GM12864 (cell line): ENCODE data around the gene SNAPC4.

Experiments used
- DNase-seq: peaks from one replicate; pipeline ENCODE4 v3.0.0-alpha.2; 2011; ENCODE audit warnings: low read depth
- H3K4me3 ChIP-seq: 2 replicates; pipeline ENCODE4 v1.5.1; 2011; ENCODE audit warnings: mild to moderate bottlenecking, low read depth, low read length, control low read depth
- CTCF ChIP-seq: IDR thresholded peaks from 2 replicates; pipeline ENCODE4 v1.5.1; 2011; ENCODE audit warnings: low read depth, mild to moderate bottlenecking, moderate library complexity, low read length, control low read depth, inconsistent platforms; ENCODE audit errors: missing control alignments

The SNAPC4 gene

DNA sequence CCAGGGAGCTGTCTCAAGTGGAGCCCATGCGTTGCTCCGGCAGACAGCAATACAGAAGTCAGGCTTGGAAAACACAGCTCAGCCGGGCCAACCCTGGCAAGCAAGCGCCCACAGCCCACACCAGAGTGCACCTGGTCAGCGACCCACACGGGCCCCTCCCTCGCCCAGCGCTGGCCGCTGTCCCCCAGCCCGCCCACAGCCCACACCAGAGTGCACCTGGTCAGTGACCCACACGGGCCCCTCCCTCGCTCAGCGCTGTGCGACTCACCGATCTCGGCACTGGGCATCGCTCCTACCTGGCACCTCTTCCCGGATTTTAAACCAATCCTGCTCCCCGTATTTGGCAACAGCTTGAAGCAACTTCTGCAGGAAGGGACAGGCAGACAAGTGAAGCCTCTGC is 12.8 kb downstream of the SNAPC4 start:
- DNase-seq: no peak
- H3K4me3 ChIP-seq: no peak overlapping the region
- TF ChIP-seq CTCF: no peak

GRCh38 chr9:136386018-136386417 is 14.0 kb downstream of the SNAPC4 start:
- no peak for DNase-seq
- no peak overlapping the region for H3K4me3 ChIP-seq
- TF ChIP-seq CTCF: no peak

DNA sequence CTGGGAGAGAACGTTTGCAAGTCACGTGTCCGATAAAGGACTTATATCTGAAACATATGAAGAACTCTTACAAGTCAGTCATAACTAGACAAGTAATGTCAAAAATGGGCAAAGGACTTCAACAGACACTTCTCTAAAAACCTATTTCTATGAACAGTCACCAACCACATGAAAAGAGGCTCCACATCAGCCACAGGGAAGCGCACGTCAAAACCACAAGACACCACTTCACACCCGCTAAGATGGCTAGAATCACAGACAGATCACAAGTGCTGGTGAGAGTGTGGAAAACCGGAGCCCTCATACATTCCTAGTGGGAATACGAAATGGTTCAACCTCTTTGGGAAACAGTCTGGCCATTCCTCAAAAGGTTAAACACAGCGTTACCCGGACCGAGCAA is 15.0 kb downstream of the SNAPC4 start:
- TF ChIP-seq CTCF: no peak
- H3K4me3 ChIP-seq: no peak overlapping the region
- DNase-seq: no peak

DNA sequence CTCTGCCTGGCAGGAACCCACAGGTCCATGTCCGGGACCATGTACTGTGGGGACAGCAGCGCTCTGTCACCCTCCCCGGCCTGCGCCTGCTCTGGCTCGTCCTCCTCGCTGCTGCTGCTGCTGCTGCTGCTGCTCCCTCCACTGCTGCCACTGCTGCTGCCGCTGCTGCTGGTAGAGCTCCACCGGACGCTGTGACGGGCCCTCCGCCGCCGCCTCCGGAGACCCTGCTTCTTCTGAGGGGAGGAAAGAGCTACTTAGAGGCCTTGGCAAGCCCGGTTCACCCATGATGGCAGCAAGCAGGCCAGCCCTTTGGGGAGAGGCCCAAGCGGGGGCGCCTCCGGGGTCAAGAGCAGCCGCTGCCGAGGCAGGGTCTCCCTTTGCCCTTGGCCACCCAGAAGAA is 16.5 kb downstream of the SNAPC4 start:
- no peak overlapping the region for H3K4me3 ChIP-seq
- no peak for TF ChIP-seq CTCF
- no peak for DNase-seq

GRCh38 chr9:136381966-136382513 is 17.9 kb downstream of the SNAPC4 start:
- H3K4me3 ChIP-seq: no peak overlapping the region
- no peak for DNase-seq
- TF ChIP-seq CTCF: no peak

DNA sequence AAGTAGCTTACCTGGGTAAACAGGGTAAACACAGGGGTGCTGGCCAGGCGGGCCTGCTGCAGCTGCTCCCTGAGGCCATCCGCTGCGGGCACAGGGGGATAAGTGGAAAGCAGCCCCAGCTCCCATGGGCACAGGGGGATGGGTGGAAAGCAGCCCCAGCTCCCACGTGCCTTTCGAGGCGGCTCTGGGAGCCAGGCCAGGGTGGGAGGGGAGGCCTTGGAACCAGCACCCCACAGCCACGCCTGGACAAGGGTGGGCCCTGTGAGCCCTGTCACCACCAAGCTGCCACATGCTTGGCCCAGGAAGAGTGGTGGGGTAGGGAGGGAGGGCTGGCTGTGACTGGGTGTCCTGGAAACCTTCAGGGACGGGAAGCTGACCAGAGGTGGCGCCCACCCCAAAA is 18.7 kb downstream of the SNAPC4 start:
- TF ChIP-seq CTCF: no peak
- H3K4me3 ChIP-seq: no peak overlapping the region
- DNase-seq: no peak

DNA sequence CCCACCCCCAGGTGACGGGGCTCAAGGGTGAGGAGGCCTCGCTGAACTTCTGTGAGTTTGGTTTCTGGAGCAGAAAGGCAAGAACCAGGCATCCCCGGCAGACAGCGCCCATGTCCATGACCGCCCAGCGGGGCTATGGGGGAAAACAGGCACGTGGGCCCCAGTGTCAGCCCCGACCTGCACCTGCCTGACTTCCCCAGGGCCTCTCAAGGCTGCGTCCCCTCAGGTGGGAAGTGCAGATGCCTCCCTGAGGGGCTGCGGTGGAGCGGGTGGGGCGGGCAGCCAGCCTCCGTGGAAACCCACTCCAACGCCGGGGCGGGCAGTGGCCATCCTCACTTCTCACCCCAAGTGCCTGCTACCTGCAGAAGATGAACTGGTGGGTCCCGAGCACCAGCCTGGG is 19.6 kb downstream of the SNAPC4 start:
- no peak overlapping the region for H3K4me3 ChIP-seq
- no peak for TF ChIP-seq CTCF
- no peak for DNase-seq
